ENCODE results near the gene RTF2.

DNA sequence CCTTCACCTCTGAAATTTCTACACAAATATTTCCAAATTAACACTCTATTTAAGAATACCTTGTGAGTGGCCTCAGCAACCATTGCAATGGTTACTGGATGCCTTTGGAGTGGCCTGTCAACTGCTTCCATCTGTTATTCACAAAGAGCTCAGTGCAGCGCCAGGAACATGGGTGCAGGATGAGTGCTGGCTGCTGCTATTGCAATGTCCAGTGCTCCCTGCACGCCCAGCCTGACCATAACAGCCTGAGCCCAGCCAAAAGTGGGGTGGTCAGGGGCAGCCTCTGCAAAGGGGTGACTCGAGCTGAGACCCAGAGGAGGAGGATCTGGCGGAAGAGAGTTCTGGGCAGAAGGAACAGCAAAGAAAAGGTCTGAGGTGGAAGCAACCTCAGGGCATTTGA is 38.0 kb upstream of the RTF2 start:
- no peak for TF ChIP-seq CTCF (IDR thresholded peaks at IDR 0.05)
- TF ChIP-seq POLR2AphosphoS5 (IDR thresholded peaks at IDR 0.05) = no peak

All from sigmoid colon (tissue), 4 donors.